K562 (cell line): Measurements from ENCODE around the gene FCGR3B. TPM values are rescaled to one million over a fixed set of nuclear protein-coding genes. Genes with fewer than 3 reads are reported as not detected.
A peak's percentile ranks its signal among the peaks of the same experiment; 100 is the strongest.
"Not testable (repeated sequence)": the region's sequence is repeated elsewhere in the genome, so short reads cannot be mapped to it uniquely, and the experiment has no call there.

ENCODE experiments used
- ARID1B ChIP-seq: fragments of 450-650 bp; IDR thresholded peaks from 2 replicates; pipeline ENCODE4 v1.6.1; 2016; ENCODE audit warnings: antibody characterized with exemption, mild to moderate bottlenecking, inconsistent platforms
- ATF1 ChIP-seq, 2 experiments: fragments of 450-650 bp in 1 of 2; IDR thresholded peaks; 2 replicates each; pipeline ENCODE4 v1.6.1; 2016; ENCODE audit warnings: missing compliant biosample characterization in 1 of 2, missing genetic modification characterization in 1 of 2
- BCOR ChIP-seq: fragments of 450-650 bp; IDR thresholded peaks from 2 replicates; pipeline ENCODE4 v1.6.1; 2016
- BDP1 ChIP-seq: IDR thresholded peaks from 3 replicates; pipeline ENCODE4 v1.6.1; 2011; ENCODE audit not compliant: insufficient read length, insufficient read depth
- CXXC5 ChIP-seq: fragments of 250-450 bp; sonication (Bioruptor Pico); IDR thresholded peaks from 2 replicates; pipeline ENCODE4 v1.8.0; 2022; ENCODE audit warnings: inconsistent platforms, mild to moderate bottlenecking, moderate library complexity
- MTA1 ChIP-seq: fragments of 450-650 bp; IDR thresholded peaks from 2 replicates; pipeline ENCODE4 v1.6.1; 2017; ENCODE audit warnings: borderline replicate concordance
- RBFOX2 ChIP-seq: fragments of 200-400 bp; formaldehyde crosslinking; IDR thresholded peaks from 2 replicates; pipeline ENCODE4 v1.6.1; 2017; ENCODE audit warnings: low read depth, mild to moderate bottlenecking, low read length, moderate library complexity
- RNF2 ChIP-seq: sonication (generic); IDR thresholded peaks from 2 replicates; pipeline ENCODE4 v1.6.1; 2016
- TAF7 ChIP-seq: fragments of 450-650 bp; IDR thresholded peaks from 2 replicates; pipeline ENCODE4 v1.6.1; 2016; ENCODE audit warnings: missing genetic modification characterization, missing compliant biosample characterization
- YY1 ChIP-seq, 3 experiments: IDR thresholded peaks; 2 replicates each; pipeline ENCODE4 v1.6.1; 2011; ENCODE audit warnings: low read length in 2 of 3, mild to moderate bottlenecking in 2 of 3, moderate library complexity in 2 of 3, borderline replicate concordance in 1 of 3, control low read depth in 1 of 3, low read depth in 1 of 3; ENCODE audit not compliant: insufficient read depth in 3 of 3, insufficient replicate concordance in 2 of 3, control insufficient read depth in 1 of 3, insufficient read length in 1 of 3; ENCODE audit errors: extremely low read depth in 1 of 3
- ZBTB40 ChIP-seq, 2 experiments: fragments of 450-650 bp in 1 of 2; sonication (generic) in 1 of 2; formaldehyde crosslinking in 1 of 2; IDR thresholded peaks; 2 replicates each; pipeline versions ENCODE4 v1.7.1 to v1.9.0; 2016 to 2022; ENCODE audit warnings: inconsistent platforms in 1 of 2, mild to moderate bottlenecking in 1 of 2, missing genetic modification reagents in 1 of 2
- ZNF764 ChIP-seq: fragments of 250-450 bp; sonication (Bioruptor Pico); IDR thresholded peaks from 2 replicates; pipeline ENCODE4 v1.4.0; 2020; ENCODE audit warnings: low read depth, mild to moderate bottlenecking, moderate library complexity
- polyA plus RNA-seq, 8 experiments: library from polyadenylated mRNA; depleted of rRNA in 4 of 8; stranded (reverse) in 5 of 8; unstranded in 3 of 8; fragments of >200 nt; fragmentation: Nextera tagmentation in 2 of 8; fragmentation: Illumina TruSeq in 1 of 8; extraction: Ambion mirVana in 2 of 8; extraction: Trizol in 1 of 8; gene quantifications; 2 replicates each; pipeline versions ENCODE4 v1.2.1 to v1.2.3, GENCODE V29; 2011 to 2014; ENCODE audit warnings: inconsistent platforms in 1 of 8, missing spikeins in 1 of 8
- total RNA-seq, 7 experiments: library from RNA; depleted of rRNA in 6 of 7; stranded (reverse); fragments of >200 nt in 6 of 7; fragmentation: Illumina TruSeq in 2 of 7; extraction: Trizol in 2 of 7; gene quantifications; 2 replicates each; pipeline versions ENCODE4 v1.2.1 to v1.2.3, GENCODE V29; 2011 to 2021; ENCODE audit warnings: low replicate concordance in 1 of 7
- TF ChIP-seq, protein P1 (sequence below): fragments of 200-800 bp; sonication (Bioruptor generic); IDR thresholded peaks from 2 replicates; pipeline ENCODE4 v1.6.1; 2017; ENCODE audit warnings: missing genetic modification characterization, missing compliant biosample characterization
- TF ChIP-seq, protein P2 (sequence below): fragments of 450-650 bp; IDR thresholded peaks from 2 replicates; pipeline ENCODE4 v1.6.1; 2016

Gene FCGR3B
- total and polyA plus RNA-seq, 9 of the 15 experiments (the other 6 are each of a cell fraction or from before 2014, with no cell fraction given) = 0.18 to 1.1 (median 0.40) TPM

DNA sequence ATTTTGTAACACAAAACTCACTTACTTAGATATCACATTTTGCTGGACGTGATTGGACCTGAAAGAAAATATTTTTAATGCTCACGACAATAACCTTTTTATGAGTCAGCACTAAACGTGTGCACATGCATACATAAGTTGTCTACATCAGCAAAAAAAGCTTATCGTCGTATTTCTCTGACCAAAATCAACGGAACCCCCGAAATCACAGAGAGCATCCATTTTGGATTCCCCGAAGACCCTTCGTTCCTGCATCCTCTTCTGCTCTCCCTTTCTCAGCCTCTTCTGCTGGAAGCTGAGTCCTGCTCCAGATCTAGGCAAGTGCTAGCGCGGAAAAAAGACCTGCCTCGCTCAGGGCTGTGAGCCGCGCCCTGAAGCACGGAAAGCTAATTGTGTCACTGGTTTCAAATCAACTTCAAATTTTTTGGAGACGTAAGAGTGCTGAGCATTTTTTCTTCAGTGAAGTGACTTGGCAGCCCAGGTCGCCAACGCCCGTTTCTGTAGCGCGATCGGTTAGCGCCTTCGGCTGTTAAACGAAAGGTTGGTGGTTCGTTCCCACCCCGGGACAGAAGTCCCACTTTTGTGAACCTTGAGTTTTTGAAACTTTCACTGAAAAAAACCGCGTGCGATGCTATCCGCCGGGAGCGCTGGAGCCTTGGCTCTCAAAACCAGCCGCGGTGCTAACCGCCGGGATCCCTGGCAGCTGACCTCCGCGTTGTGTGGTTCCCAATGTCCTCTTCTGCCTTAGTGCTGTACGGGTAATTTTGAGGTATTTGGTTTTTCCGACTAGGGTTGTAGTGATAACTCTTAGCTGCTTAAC is 9.6 kb downstream of the FCGR3B start (continued):
- TF ChIP-seq ZBTB40 (IDR thresholded peaks at IDR 0.05) = peak; percentile 84
- TF ChIP-seq ZBTB40, ATF1 (CRISPR knock-in tag; IDR thresholded peaks at IDR 0.05): not testable (repeated sequence)
- TF ChIP-seq CXXC5 (CRISPR knock-in tag) = peak; percentile 73
- peak; percentile 5; the same call in 1 of the 2 replicates for TF ChIP-seq BCOR
- peak; percentile 41; the same call in 1 of the 2 replicates for TF ChIP-seq ARID1B
- peak in 1 of 3 experiments; percentile 53 for TF ChIP-seq YY1 (IDR thresholded peaks at IDR 0.05; ENCODE audit: borderline replicate concordance in 1 of 3, control insufficient read depth in 1 of 3, extremely low read depth in 1 of 3, insufficient read depth in 3 of 3, insufficient read length in 1 of 3, insufficient replicate concordance in 2 of 3, low read depth in 1 of 3, low read length in 2 of 3)
- TF ChIP-seq, protein P1, sequence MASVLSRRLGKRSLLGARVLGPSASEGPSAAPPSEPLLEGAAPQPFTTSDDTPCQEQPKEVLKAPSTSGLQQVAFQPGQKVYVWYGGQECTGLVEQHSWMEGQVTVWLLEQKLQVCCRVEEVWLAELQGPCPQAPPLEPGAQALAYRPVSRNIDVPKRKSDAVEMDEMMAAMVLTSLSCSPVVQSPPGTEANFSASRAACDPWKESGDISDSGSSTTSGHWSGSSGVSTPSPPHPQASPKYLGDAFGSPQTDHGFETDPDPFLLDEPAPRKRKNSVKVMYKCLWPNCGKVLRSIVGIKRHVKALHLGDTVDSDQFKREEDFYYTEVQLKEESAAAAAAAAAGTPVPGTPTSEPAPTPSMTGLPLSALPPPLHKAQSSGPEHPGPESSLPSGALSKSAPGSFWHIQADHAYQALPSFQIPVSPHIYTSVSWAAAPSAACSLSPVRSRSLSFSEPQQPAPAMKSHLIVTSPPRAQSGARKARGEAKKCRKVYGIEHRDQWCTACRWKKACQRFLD (CRISPR knock-in tag) = peak; percentile 78; the same call in 1 of the 2 replicates
- peak; percentile 66 for TF ChIP-seq BDP1
- peak; percentile 67; the same call in 1 of the 2 replicates for TF ChIP-seq RNF2
- TF ChIP-seq, protein P2, sequence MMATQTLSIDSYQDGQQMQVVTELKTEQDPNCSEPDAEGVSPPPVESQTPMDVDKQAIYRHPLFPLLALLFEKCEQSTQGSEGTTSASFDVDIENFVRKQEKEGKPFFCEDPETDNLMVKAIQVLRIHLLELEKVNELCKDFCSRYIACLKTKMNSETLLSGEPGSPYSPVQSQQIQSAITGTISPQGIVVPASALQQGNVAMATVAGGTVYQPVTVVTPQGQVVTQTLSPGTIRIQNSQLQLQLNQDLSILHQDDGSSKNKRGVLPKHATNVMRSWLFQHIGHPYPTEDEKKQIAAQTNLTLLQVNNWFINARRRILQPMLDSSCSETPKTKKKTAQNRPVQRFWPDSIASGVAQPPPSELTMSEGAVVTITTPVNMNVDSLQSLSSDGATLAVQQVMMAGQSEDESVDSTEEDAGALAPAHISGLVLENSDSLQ = 0 out of 2 replicates have a peak, but pooled peaks have one; percentile 11
- peak; percentile 71 for TF ChIP-seq ATF1 (tag; IDR thresholded peaks at IDR 0.05)
- TF ChIP-seq RBFOX2 = peak; percentile 79
- peak; percentile 34; the same call in 1 of the 2 replicates for TF ChIP-seq TAF7 (tag)
- peak; percentile 65; the same call in 1 of the 2 replicates for TF ChIP-seq ZNF764 (CRISPR knock-in tag)
- peak; percentile 17; the same call in 1 of the 2 replicates for TF ChIP-seq MTA1
